Measurements from ENCODE around the gene SEPTIN14. TPM values are rescaled to one million over a fixed set of nuclear protein-coding genes. Genes with fewer than 3 reads are reported as not detected.
"Not testable (repeated sequence)": the region's sequence is repeated elsewhere in the genome, so short reads cannot be mapped to it uniquely, and the experiment has no call there.

Gene SEPTIN14
- total and polyA plus RNA-seq, 2 donors from 2014 or later = not detected

DNA sequence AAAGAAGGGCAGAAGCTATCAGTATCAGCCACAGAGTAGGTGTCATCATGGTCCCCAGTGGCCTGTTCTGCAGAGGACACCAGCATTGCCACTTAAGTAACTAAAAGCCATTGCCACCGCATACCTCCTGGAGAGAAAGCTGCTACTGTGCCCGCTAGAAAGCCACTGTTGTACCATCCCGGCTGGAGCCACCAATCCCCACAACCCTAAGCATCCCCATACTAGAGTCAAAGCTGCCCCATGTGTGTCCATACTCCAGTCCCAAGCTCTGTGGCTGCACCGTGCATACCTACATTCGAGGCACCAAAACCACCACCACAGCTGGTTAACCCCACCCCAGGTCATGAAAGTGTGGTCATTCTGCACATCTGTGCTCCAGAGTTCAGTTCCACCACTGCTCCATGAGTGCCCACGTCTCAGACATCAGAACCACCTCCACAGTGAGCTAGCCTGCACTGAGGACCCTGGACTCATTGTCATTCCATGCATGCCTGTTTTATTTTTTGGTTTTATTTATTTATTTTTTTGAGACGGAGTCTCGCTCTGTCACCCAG lies 9.5 kb upstream of the SEPTIN14 start:
- TF ChIP-seq, protein P1, sequence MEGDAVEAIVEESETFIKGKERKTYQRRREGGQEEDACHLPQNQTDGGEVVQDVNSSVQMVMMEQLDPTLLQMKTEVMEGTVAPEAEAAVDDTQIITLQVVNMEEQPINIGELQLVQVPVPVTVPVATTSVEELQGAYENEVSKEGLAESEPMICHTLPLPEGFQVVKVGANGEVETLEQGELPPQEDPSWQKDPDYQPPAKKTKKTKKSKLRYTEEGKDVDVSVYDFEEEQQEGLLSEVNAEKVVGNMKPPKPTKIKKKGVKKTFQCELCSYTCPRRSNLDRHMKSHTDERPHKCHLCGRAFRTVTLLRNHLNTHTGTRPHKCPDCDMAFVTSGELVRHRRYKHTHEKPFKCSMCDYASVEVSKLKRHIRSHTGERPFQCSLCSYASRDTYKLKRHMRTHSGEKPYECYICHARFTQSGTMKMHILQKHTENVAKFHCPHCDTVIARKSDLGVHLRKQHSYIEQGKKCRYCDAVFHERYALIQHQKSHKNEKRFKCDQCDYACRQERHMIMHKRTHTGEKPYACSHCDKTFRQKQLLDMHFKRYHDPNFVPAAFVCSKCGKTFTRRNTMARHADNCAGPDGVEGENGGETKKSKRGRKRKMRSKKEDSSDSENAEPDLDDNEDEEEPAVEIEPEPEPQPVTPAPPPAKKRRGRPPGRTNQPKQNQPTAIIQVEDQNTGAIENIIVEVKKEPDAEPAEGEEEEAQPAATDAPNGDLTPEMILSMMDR (IDR thresholded peaks at IDR 0.05; ENCODE audit: borderline replicate concordance, extremely low read depth, insufficient read depth) = no peak
- no peak for FAIRE-seq
- Histone ChIP-seq H3K9ac (ENCODE audit: low read length in 3 of 3) (no peak overlapping the region), H3K4me3 (ENCODE audit: low read length in 3 of 3) (no peak overlapping the region), H3K36me3 (ENCODE audit: control insufficient read depth in 2 of 3, insufficient read depth in 3 of 3, low read length in 3 of 3) (no peaks in the 10 kb centered on the region), H3K27me3 (ENCODE audit: control insufficient read depth, insufficient read depth, low read length) (no peaks in the 10 kb centered on the region), H3K9me3 (ENCODE audit: control insufficient read depth in 2 of 3, insufficient read depth in 1 of 3, low read length in 3 of 3) (no peaks in the 10 kb centered on the region), H3K4me1 (ENCODE audit: control insufficient read depth in 2 of 3, insufficient read depth in 2 of 3, low read depth in 1 of 3, low read length in 3 of 3) (no peaks in the 10 kb centered on the region), H3K27ac (ENCODE audit: low read depth in 2 of 2, low read length in 2 of 2) (no peak overlapping the region)
- intact Hi-C loops (cut with DNase I) = no loop called here
- DNase-seq = no peak

DNA sequence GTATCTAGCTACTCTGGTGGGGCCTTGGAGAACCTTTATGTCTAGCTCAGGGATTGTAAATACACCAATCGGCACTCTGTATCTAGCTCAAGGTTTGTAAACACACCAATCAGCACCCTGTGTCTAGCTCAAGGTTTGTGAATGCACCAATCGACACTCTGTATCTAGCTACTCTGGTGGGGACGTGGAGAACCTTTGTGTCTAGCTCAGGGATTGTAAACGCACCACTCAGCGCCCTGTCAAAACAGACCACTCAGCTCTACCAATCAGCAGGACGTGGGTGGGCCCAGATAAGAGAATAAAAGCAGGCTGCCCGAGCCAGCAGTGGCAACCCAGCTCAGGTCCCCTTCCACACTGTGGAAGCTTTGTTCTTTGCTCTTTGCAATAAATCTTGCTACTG lies 6.4 kb upstream of the SEPTIN14 start:
- FAIRE-seq; H3K27ac ChIP-seq (ENCODE audit: low read depth in 2 of 2, low read length in 2 of 2); intact Hi-C loops (cut with DNase I); DNase-seq; H3K36me3 ChIP-seq (ENCODE audit: control insufficient read depth in 2 of 3, insufficient read depth in 3 of 3, low read length in 3 of 3); H3K9ac ChIP-seq (ENCODE audit: low read length in 3 of 3); H3K4me3 ChIP-seq (ENCODE audit: low read length in 3 of 3); H3K27me3 ChIP-seq (ENCODE audit: control insufficient read depth, insufficient read depth, low read length); H3K4me1 ChIP-seq (ENCODE audit: control insufficient read depth in 2 of 3, insufficient read depth in 2 of 3, low read depth in 1 of 3, low read length in 3 of 3); H3K9me3 ChIP-seq (ENCODE audit: control insufficient read depth in 2 of 3, insufficient read depth in 1 of 3, low read length in 3 of 3): not testable (repeated sequence)

DNA sequence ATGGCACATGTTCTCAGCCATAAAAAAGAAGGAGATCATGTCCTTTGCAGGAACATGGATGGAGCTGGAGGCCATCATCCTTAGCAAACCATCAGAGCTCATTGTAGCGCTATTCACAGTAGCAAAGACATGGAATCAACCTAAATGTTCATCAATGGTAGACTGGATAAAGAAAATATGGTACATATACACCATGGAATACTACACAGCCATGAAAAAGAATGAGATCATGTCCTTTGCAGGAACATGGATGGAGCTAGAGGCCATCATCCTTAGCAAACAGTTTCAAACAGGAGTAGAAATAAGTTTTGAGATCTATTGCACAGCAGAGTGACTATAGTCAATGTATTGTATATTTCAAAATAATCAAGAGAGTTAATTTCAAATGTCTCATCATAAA lies 17.4 kb downstream of the SEPTIN14 start:
- H3K36me3 ChIP-seq (ENCODE audit: control insufficient read depth in 2 of 3, insufficient read depth in 3 of 3, low read length in 3 of 3); FAIRE-seq; H3K4me3 ChIP-seq (ENCODE audit: low read length in 3 of 3); H3K27me3 ChIP-seq (ENCODE audit: control insufficient read depth, insufficient read depth, low read length); H3K27ac ChIP-seq (ENCODE audit: low read depth in 2 of 2, low read length in 2 of 2); H3K9ac ChIP-seq (ENCODE audit: low read length in 3 of 3); H3K4me1 ChIP-seq (ENCODE audit: control insufficient read depth in 2 of 3, insufficient read depth in 2 of 3, low read depth in 1 of 3, low read length in 3 of 3); H3K9me3 ChIP-seq (ENCODE audit: control insufficient read depth in 2 of 3, insufficient read depth in 1 of 3, low read length in 3 of 3); intact Hi-C loops (cut with DNase I); DNase-seq: not testable (repeated sequence)

DNA sequence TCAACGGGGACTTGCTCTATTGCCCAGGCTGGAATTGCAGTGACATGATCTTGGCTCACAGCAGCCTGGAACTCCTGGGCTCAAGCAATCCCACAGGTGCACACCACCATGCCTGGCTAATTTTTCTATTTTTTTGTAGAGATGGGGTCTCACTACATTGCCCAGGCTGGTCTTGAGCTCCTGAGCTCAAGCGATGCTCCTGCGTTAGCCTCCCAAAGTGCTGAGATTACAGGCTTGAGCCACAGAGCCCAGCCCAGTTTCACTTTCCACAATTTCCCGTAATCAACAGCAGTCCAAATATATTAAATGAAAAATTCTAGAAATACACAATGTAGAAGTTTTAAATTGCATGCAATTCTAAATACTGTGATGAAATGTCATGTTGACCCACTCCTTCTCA lies 24.0 kb downstream of the SEPTIN14 start:
- TF ChIP-seq, protein P1 (IDR thresholded peaks at IDR 0.05; ENCODE audit: borderline replicate concordance, extremely low read depth, insufficient read depth) = no peak
- FAIRE-seq = no peak

More for the DNA sequence above, 24.0 kb downstream of the SEPTIN14 start:
- no peak overlapping the region for H3K4me3 ChIP-seq (ENCODE audit: low read length in 3 of 3)
- H3K27ac ChIP-seq (ENCODE audit: low read depth in 2 of 2, low read length in 2 of 2) = no peak overlapping the region
- H3K9me3 ChIP-seq (ENCODE audit: control insufficient read depth in 2 of 3, insufficient read depth in 1 of 3, low read length in 3 of 3) = no peaks in the 10 kb centered on the region
- intact Hi-C loops (cut with DNase I) = no loop called here
- no peaks in the 10 kb centered on the region for H3K36me3 ChIP-seq (ENCODE audit: control insufficient read depth in 2 of 3, insufficient read depth in 3 of 3, low read length in 3 of 3)
- H3K9ac ChIP-seq (ENCODE audit: low read length in 3 of 3) = no peak overlapping the region
- no peak for DNase-seq
- H3K27me3 ChIP-seq (ENCODE audit: control insufficient read depth, insufficient read depth, low read length) = no peaks in the 10 kb centered on the region
- no peaks in the 10 kb centered on the region for H3K4me1 ChIP-seq (ENCODE audit: control insufficient read depth in 2 of 3, insufficient read depth in 2 of 3, low read depth in 1 of 3, low read length in 3 of 3)
